Measurements from ENCODE around the gene PA2G4.

DNA sequence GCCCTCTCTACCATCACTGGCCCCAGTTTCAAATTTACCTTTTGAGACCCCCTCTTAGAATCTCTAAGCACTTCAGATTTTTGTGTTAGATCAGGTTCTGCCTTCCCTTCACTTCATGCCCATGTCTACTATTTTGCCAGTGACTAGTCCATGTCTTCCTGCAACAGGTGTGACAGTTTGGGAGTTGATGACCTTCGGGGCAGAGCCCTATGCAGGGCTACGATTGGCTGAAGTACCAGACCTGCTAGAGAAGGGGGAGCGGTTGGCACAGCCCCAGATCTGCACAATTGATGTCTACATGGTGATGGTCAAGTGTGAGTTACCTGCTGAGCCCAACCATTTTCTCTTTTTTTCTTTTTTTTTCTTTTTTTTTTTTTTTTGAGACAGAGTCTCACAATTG, 5.8 kb upstream of the PA2G4 start:
- no peak for TF ChIP-seq POLR2A (IDR thresholded peaks at IDR 0.05)
- TF ChIP-seq, protein P1, sequence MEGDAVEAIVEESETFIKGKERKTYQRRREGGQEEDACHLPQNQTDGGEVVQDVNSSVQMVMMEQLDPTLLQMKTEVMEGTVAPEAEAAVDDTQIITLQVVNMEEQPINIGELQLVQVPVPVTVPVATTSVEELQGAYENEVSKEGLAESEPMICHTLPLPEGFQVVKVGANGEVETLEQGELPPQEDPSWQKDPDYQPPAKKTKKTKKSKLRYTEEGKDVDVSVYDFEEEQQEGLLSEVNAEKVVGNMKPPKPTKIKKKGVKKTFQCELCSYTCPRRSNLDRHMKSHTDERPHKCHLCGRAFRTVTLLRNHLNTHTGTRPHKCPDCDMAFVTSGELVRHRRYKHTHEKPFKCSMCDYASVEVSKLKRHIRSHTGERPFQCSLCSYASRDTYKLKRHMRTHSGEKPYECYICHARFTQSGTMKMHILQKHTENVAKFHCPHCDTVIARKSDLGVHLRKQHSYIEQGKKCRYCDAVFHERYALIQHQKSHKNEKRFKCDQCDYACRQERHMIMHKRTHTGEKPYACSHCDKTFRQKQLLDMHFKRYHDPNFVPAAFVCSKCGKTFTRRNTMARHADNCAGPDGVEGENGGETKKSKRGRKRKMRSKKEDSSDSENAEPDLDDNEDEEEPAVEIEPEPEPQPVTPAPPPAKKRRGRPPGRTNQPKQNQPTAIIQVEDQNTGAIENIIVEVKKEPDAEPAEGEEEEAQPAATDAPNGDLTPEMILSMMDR (IDR thresholded peaks at IDR 0.05) = no peak

Measured in transverse colon (tissue), 3 donors.